ENCODE results near the gene ALDOC.

DNA sequence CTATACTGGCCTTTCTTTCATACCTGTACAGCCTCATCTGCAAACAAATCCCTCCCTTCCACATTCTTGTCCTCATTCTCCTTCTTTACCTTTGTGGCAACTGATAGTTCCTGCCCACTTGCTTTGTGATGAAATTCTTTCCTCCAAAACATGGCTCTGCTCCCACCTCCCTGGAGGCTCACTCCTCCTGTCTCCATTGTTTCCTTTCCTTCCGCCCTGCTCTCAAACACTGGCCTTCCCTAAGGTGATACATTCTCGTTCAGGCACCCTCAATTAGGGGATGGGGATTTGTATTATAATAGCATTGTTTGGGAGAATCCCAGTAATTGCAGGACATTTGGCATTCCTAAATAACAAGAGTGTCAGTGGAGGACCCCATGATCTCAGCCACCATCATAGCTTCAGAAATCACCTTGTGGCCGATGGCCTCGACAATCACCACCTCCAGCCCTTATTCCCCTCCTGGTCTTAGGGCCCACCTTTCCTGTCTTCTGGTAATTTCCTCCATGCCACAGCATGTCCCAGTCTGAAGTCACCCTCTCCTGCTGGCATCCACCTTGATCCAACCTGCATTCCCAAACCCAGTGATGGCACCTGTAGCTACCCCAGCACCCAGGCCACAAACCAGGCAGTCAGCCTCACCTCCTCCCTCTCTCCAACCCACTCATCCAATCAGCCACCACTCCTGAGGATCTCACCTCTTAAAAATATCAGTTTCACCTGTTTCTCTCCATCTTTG lies 32.1 kb downstream of the ALDOC start:
- TF ChIP-seq POLR2AphosphoS5 (IDR thresholded peaks at IDR 0.05; ENCODE audit: low read length) (no peak), KDM1A (IDR thresholded peaks at IDR 0.05; ENCODE audit: borderline replicate concordance) (no peak), HDAC6 (IDR thresholded peaks at IDR 0.05; ENCODE audit: unreplicated experiment) (no peak), MXI1 (IDR thresholded peaks at IDR 0.05; ENCODE audit: low read depth, low read length) (no peak), NBN (IDR thresholded peaks at IDR 0.05) (no peak), CBX5 (IDR thresholded peaks at IDR 0.05; ENCODE audit: low read depth) (no peak), BRCA1 (IDR thresholded peaks at IDR 0.05; ENCODE audit: low read depth, low read length) (no peak), HCFC1 (IDR thresholded peaks at IDR 0.05; ENCODE audit: low read length) (no peak), CHD2 (IDR thresholded peaks at IDR 0.05; ENCODE audit: borderline replicate concordance, low read depth, low read length) (no peak), ZNF24 (IDR thresholded peaks at IDR 0.05) (no peak)
- TF ChIP-seq, protein P1, sequence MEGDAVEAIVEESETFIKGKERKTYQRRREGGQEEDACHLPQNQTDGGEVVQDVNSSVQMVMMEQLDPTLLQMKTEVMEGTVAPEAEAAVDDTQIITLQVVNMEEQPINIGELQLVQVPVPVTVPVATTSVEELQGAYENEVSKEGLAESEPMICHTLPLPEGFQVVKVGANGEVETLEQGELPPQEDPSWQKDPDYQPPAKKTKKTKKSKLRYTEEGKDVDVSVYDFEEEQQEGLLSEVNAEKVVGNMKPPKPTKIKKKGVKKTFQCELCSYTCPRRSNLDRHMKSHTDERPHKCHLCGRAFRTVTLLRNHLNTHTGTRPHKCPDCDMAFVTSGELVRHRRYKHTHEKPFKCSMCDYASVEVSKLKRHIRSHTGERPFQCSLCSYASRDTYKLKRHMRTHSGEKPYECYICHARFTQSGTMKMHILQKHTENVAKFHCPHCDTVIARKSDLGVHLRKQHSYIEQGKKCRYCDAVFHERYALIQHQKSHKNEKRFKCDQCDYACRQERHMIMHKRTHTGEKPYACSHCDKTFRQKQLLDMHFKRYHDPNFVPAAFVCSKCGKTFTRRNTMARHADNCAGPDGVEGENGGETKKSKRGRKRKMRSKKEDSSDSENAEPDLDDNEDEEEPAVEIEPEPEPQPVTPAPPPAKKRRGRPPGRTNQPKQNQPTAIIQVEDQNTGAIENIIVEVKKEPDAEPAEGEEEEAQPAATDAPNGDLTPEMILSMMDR (IDR thresholded peaks at IDR 0.05 in 2 of 3, conservative IDR thresholded peaks at IDR 0.05 in 1 of 3; ENCODE audit: control insufficient read depth in 2 of 3, extremely low read depth in 1 of 3, insufficient read depth in 1 of 3, low read depth in 3 of 3, low read length in 3 of 3), result no peak
